ENCODE measurements around the gene L1CAM. TPM values are rescaled to one million over a fixed set of nuclear protein-coding genes. Genes with fewer than 3 reads are reported as not detected.

The L1CAM gene
- total RNA-seq, 2 experiments from 2014 or later, result not detected

GRCh38 chrX:153813161-153813560 lies 72.8 kb downstream of the L1CAM start:
- POLR2A ChIA-PET, result interaction anchor here (0.6 kb wide), 1 partner anchor 26 kb away, joined by 3 read pairs; no protein-coding TSS in a partner anchor

GRCh38 chrX:153812220-153812619 lies 73.8 kb downstream of the L1CAM start:
- CTCF ChIA-PET (ENCODE audit: unreplicated experiment), result no interaction called here
- no TSS peak for BruUV-seq (replicated peaks)

More at GRCh38 chrX:153813161-153813560, 72.8 kb downstream of the L1CAM start:
- H3K4me1 ChIP-seq (ENCODE audit: insufficient read depth, low read length, poor library complexity, severe bottlenecking), result no peaks in the 10 kb centered on the region
- TF ChIP-seq EZH2phosphoT487 (IDR thresholded peaks at IDR 0.05; ENCODE audit: borderline replicate concordance, low read depth, low read length) (no peak), CTCF (conservative IDR thresholded peaks at IDR 0.05; ENCODE audit: low read length) (no peak)
- H4K20me1 ChIP-seq (ENCODE audit: insufficient read depth, low read length), result no peaks in the 10 kb centered on the region
- no peak overlapping the region for H2AFZ ChIP-seq (ENCODE audit: low read length)
- H3K4me2 ChIP-seq (ENCODE audit: low read length), result no peak overlapping the region
- BruUV-seq (replicated peaks), result no TSS peak
- intact Hi-C loops (cut with micrococcal nuclease; ENCODE audit: unreplicated experiment), result no loop called here
- H3K79me2 ChIP-seq (ENCODE audit: insufficient read depth, low read depth, low read length), result no peaks in the 10 kb centered on the region
- no peaks in the 10 kb centered on the region for H3K9me2 ChIP-seq (ENCODE audit: insufficient read depth, low read length)
- no peak for DNase-seq (ENCODE audit: low spot score)
- no peaks in the 10 kb centered on the region for H3K36me3 ChIP-seq (ENCODE audit: insufficient read depth, low read length)
- H3K4me3 ChIP-seq (ENCODE audit: low read depth, low read length, poor library complexity, severe bottlenecking), result no peak overlapping the region
- no peak overlapping the region for H3K27ac ChIP-seq (ENCODE audit: low read depth, low read length, poor library complexity, severe bottlenecking)
- H3K9me3 ChIP-seq (ENCODE audit: low read length), result no peaks in the 10 kb centered on the region
- CTCF ChIA-PET (ENCODE audit: unreplicated experiment), result no interaction called here

More at GRCh38 chrX:153812220-153812619, 73.8 kb downstream of the L1CAM start:
- H3K27ac ChIP-seq (ENCODE audit: low read depth, low read length, poor library complexity, severe bottlenecking), result no peak overlapping the region
- no peak overlapping the region for H3K4me3 ChIP-seq (ENCODE audit: low read depth, low read length, poor library complexity, severe bottlenecking)
- H3K36me3 ChIP-seq (ENCODE audit: insufficient read depth, low read length), result no peaks in the 10 kb centered on the region
- no peaks in the 10 kb centered on the region for H3K9me2 ChIP-seq (ENCODE audit: insufficient read depth, low read length)
- no peaks in the 10 kb centered on the region for H3K4me1 ChIP-seq (ENCODE audit: insufficient read depth, low read length, poor library complexity, severe bottlenecking)
- H2AFZ ChIP-seq (ENCODE audit: low read length), result no peak overlapping the region
- no peak for DNase-seq (ENCODE audit: low spot score)
- POLR2A ChIA-PET, result no interaction called here
- H4K20me1 ChIP-seq (ENCODE audit: insufficient read depth, low read length), result no peaks in the 10 kb centered on the region
- no peak for TF ChIP-seq EZH2phosphoT487 (IDR thresholded peaks at IDR 0.05; ENCODE audit: borderline replicate concordance, low read depth, low read length)
- TF ChIP-seq CTCF (conservative IDR thresholded peaks at IDR 0.05; ENCODE audit: low read length), result no peak
- intact Hi-C loops (cut with micrococcal nuclease; ENCODE audit: unreplicated experiment), result no loop called here
- no peak overlapping the region for H3K4me2 ChIP-seq (ENCODE audit: low read length)
- no peaks in the 10 kb centered on the region for H3K9me3 ChIP-seq (ENCODE audit: low read length)
- H3K79me2 ChIP-seq (ENCODE audit: insufficient read depth, low read depth, low read length), result no peaks in the 10 kb centered on the region

Other genes with a start within 250 kb of the L1CAM start
- gene DUSP9, start 239.0 kb downstream of the L1CAM start, total RNA-seq (2014; rRNA removed; shearing (Covaris generic)), result not detected in 2 replicates
- gene DUSP9, start 239.0 kb downstream of the L1CAM start, total RNA-seq (2022), result not detected in 2 replicates
- gene PNCK, start 212.4 kb downstream of the L1CAM start, total RNA-seq (2014; rRNA removed; shearing (Covaris generic)), result 0.19 and 1.1 TPM in 2 replicates
- gene PNCK, start 212.4 kb downstream of the L1CAM start, total RNA-seq (2022), result not detected in 2 replicates
- gene SLC6A8, start 198.2 kb downstream of the L1CAM start, total RNA-seq (2014; rRNA removed; shearing (Covaris generic)), result not detected in 2 replicates
- gene SLC6A8, start 198.2 kb downstream of the L1CAM start, total RNA-seq (2022), result not detected in 2 replicates
- 43.0 and 47.0 TPM in 2 replicates for gene BCAP31, start 161.8 kb downstream of the L1CAM start, total RNA-seq (2014; rRNA removed; shearing (Covaris generic))
- 69.3 and 72.0 TPM in 2 replicates for gene BCAP31, start 161.8 kb downstream of the L1CAM start, total RNA-seq (2022)
- gene ABCD1, start 161.3 kb downstream of the L1CAM start, total RNA-seq (2014; rRNA removed; shearing (Covaris generic)), result 2.7 and 6.9 TPM in 2 replicates
- gene ABCD1, start 161.3 kb downstream of the L1CAM start, total RNA-seq (2022), result 8.8 TPM in 2 replicates
- gene PLXNB3, start 121.9 kb downstream of the L1CAM start, total RNA-seq (2014; rRNA removed; shearing (Covaris generic)), result not detected in 2 replicates
- gene PLXNB3, start 121.9 kb downstream of the L1CAM start, total RNA-seq (2022), result not detected in 2 replicates
- not detected in 2 replicates for gene SRPK3, start 105.1 kb downstream of the L1CAM start, total RNA-seq (2014; rRNA removed; shearing (Covaris generic))
- gene SRPK3, start 105.1 kb downstream of the L1CAM start, total RNA-seq (2022), result not detected in 2 replicates
- 52.5 and 53.2 TPM in 2 replicates for gene IDH3G, start 91.8 kb downstream of the L1CAM start, total RNA-seq (2014; rRNA removed; shearing (Covaris generic))
- 47.5 and 51.8 TPM in 2 replicates for gene IDH3G, start 91.8 kb downstream of the L1CAM start, total RNA-seq (2022)
- 121 and 165 TPM in 2 replicates for gene SSR4, start 91.5 kb downstream of the L1CAM start, total RNA-seq (2014; rRNA removed; shearing (Covaris generic))
- 156 and 186 TPM in 2 replicates for gene SSR4, start 91.5 kb downstream of the L1CAM start, total RNA-seq (2022)
- gene PDZD4, start 55.6 kb downstream of the L1CAM start, total RNA-seq (2014; rRNA removed; shearing (Covaris generic)), result not detected in 2 replicates
- not detected in 2 replicates for gene PDZD4, start 55.6 kb downstream of the L1CAM start, total RNA-seq (2022)
- gene AVPR2, start 18.5 kb upstream of the L1CAM start, total RNA-seq (2014; rRNA removed; shearing (Covaris generic)), result 0.09 TPM in 1 of 2 replicates, not detected in the other
- 0.46 TPM in 1 of 2 replicates, not detected in the other for gene AVPR2, start 18.5 kb upstream of the L1CAM start, total RNA-seq (2022)
- 126 and 127 TPM in 2 replicates for gene ARHGAP4, start 40.1 kb upstream of the L1CAM start, total RNA-seq (2014; rRNA removed; shearing (Covaris generic))
- gene ARHGAP4, start 40.1 kb upstream of the L1CAM start, total RNA-seq (2022), result 119 and 128 TPM in 2 replicates
- 77.5 and 82.7 TPM in 2 replicates for gene NAA10, start 48.9 kb upstream of the L1CAM start, total RNA-seq (2014; rRNA removed; shearing (Covaris generic))
- gene NAA10, start 48.9 kb upstream of the L1CAM start, total RNA-seq (2022), result 90.5 and 105 TPM in 2 replicates
- gene RENBP, start 58.5 kb upstream of the L1CAM start, total RNA-seq (2014; rRNA removed; shearing (Covaris generic)), result 2.8 and 3.6 TPM in 2 replicates
- gene RENBP, start 58.5 kb upstream of the L1CAM start, total RNA-seq (2022), result 6.2 and 6.8 TPM in 2 replicates
- 51.9 and 64.2 TPM in 2 replicates for gene HCFC1, start 85.6 kb upstream of the L1CAM start, total RNA-seq (2014; rRNA removed; shearing (Covaris generic))
- gene HCFC1, start 85.6 kb upstream of the L1CAM start, total RNA-seq (2022), result 134 TPM in 2 replicates
- 0.85 and 1.4 TPM in 2 replicates for gene TMEM187, start 86.6 kb upstream of the L1CAM start, total RNA-seq (2014; rRNA removed; shearing (Covaris generic))
- gene TMEM187, start 86.6 kb upstream of the L1CAM start, total RNA-seq (2022), result 3.2 and 4.5 TPM in 2 replicates
- gene IRAK1, start 133.7 kb upstream of the L1CAM start, total RNA-seq (2014; rRNA removed; shearing (Covaris generic)), result 56.8 and 75.5 TPM in 2 replicates
- 119 and 136 TPM in 2 replicates for gene IRAK1, start 133.7 kb upstream of the L1CAM start, total RNA-seq (2022)
- gene MECP2, start 211.5 kb upstream of the L1CAM start, total RNA-seq (2014; rRNA removed; shearing (Covaris generic)), result 31.2 and 45.8 TPM in 2 replicates
- gene MECP2, start 211.5 kb upstream of the L1CAM start, total RNA-seq (2022), result 48.6 and 50.2 TPM in 2 replicates